IMR-90 (cell line): ENCODE results near the gene MSH3. TPM values are rescaled to one million over a fixed set of nuclear protein-coding genes. Genes with fewer than 3 reads are reported as not detected.

Experiments
- ATAC-seq: fragments of 200-7000 bp; cut with Tn5 transposase; 2 replicates; pipeline ENCODE4 v1.9.1; 2020; ENCODE audit warnings: low read depth, mild to moderate bottlenecking, moderate library complexity
- BruUV-seq: library from RNA; stranded (reverse); fragments of 400-500 nt; replicated peaks from 2 replicates; lab custom pipeline; 2021; lab: Mats Ljungman, UMichigan
- CTCF ChIA-PET: fragments of 300-600 bp; formaldehyde crosslinking; extraction: SDS; loops from one replicate; lab custom pipeline; 2021; ENCODE audit warnings: antibody characterized with exemption; lab: Yijun Ruan, JAX
- POLR2A ChIA-PET: fragments of 300-600 bp; sonication (Branson Sonifier 250); formaldehyde crosslinking; loops from one replicate; lab custom pipeline; 2022; ENCODE audit warnings: antibody characterized with exemption; ENCODE audit not compliant: unreplicated experiment; lab: Charles Lee
- DNase-seq: peaks from one replicate; pipeline ENCODE4 v3.0.0; 2013
- H2AFZ ChIP-seq: replicated peaks from 2 replicates; pipeline ENCODE3; 2013; ENCODE audit warnings: low read length, mild to moderate bottlenecking; ENCODE audit not compliant: poor library complexity
- H2AK5ac ChIP-seq: 2 replicates; pipeline ENCODE4 v1.6.1; 2013; ENCODE audit warnings: low read depth, low read length, inconsistent platforms
- H2AK9ac ChIP-seq: replicated peaks from 2 replicates; pipeline ENCODE3; 2013; ENCODE audit warnings: mild to moderate bottlenecking, low read depth, low read length, moderate library complexity; ENCODE audit not compliant: poor library complexity
- H2BK120ac ChIP-seq: 2 replicates; pipeline ENCODE4 v1.6.1; 2013; ENCODE audit warnings: low read depth, low read length, inconsistent platforms
- H2BK15ac ChIP-seq: 3 replicates; pipeline ENCODE4 v1.6.1; 2013; ENCODE audit warnings: low read depth, low read length, inconsistent platforms
- H2BK20ac ChIP-seq: 2 replicates; pipeline ENCODE4 v1.6.1; 2013; ENCODE audit warnings: low read depth, mild to moderate bottlenecking, inconsistent platforms, low read length, moderate library complexity
- H2BK5ac ChIP-seq: 2 replicates; pipeline ENCODE4 v1.6.1; 2013; ENCODE audit warnings: mild to moderate bottlenecking, low read depth, low read length, inconsistent platforms; ENCODE audit not compliant: poor library complexity, severe bottlenecking
- H3K14ac ChIP-seq: replicated peaks from 2 replicates; pipeline ENCODE4 v1.6.1; 2013; ENCODE audit warnings: low read depth, low read length, inconsistent platforms
- H3K18ac ChIP-seq: 2 replicates; pipeline ENCODE4 v1.6.1; 2013; ENCODE audit warnings: low read depth, low read length, control low read depth
- H3K23ac ChIP-seq: 2 replicates; pipeline ENCODE4 v1.6.1; 2013; ENCODE audit warnings: low read depth, low read length, inconsistent platforms
- H3K27ac ChIP-seq: 2 replicates; pipeline ENCODE4 v1.5.1; 2013; ENCODE audit warnings: mild to moderate bottlenecking, control low read depth, low read length; ENCODE audit not compliant: insufficient read depth
- H3K27me3 ChIP-seq: 2 replicates; pipeline ENCODE4 v1.6.1; 2013; ENCODE audit warnings: low read length; ENCODE audit not compliant: control insufficient read depth, insufficient read depth
- H3K36me3 ChIP-seq: 2 replicates; pipeline ENCODE4 v1.6.1; 2013; ENCODE audit warnings: low read length, mixed read lengths; ENCODE audit not compliant: control insufficient read depth, insufficient read depth
- H3K4ac ChIP-seq: 2 replicates; pipeline ENCODE4 v1.6.1; 2013; ENCODE audit warnings: low read depth, low read length, inconsistent platforms
- H3K4me1 ChIP-seq: 2 replicates; pipeline ENCODE4 v1.6.1; 2013; ENCODE audit warnings: low read length, mixed read lengths; ENCODE audit not compliant: control insufficient read depth, insufficient read depth
- H3K4me2 ChIP-seq: 2 replicates; pipeline ENCODE4 v1.6.1; 2013; ENCODE audit warnings: low read depth, mild to moderate bottlenecking, control low read depth, low read length, moderate library complexity
- H3K4me3 ChIP-seq: 2 replicates; pipeline ENCODE4 v1.5.1; 2013; ENCODE audit warnings: low read depth, mild to moderate bottlenecking, control low read depth, low read length, moderate library complexity; ENCODE audit not compliant: insufficient read depth
- H3K56ac ChIP-seq: 2 replicates; pipeline ENCODE4 v1.6.1; 2013; ENCODE audit warnings: low read length, inconsistent platforms; ENCODE audit not compliant: insufficient read depth; ENCODE audit errors: extremely low read depth
- H3K79me1 ChIP-seq, 2 experiments: 2 replicates each; pipeline ENCODE4 v1.6.1; 2013; ENCODE audit warnings: low read length in 2 of 2, inconsistent platforms in 1 of 2, low read depth in 1 of 2
- H3K9ac ChIP-seq: 2 replicates; pipeline ENCODE4 v1.6.1; 2013; ENCODE audit warnings: low read depth, low read length, control low read depth
- H3K9me1 ChIP-seq: 2 replicates; pipeline ENCODE4 v1.6.1; 2013; ENCODE audit warnings: low read length, inconsistent platforms; ENCODE audit not compliant: insufficient read depth
- H3K9me3 ChIP-seq: 2 replicates; pipeline ENCODE4 v1.6.1; 2013; ENCODE audit warnings: low read length; ENCODE audit not compliant: control insufficient read depth, insufficient read depth
- H4K20me1 ChIP-seq: 2 replicates; pipeline ENCODE4 v1.6.1; 2013; ENCODE audit warnings: low read length, inconsistent platforms; ENCODE audit not compliant: insufficient read depth
- H4K5ac ChIP-seq: 2 replicates; pipeline ENCODE4 v1.6.1; 2013; ENCODE audit warnings: mild to moderate bottlenecking, low read depth, low read length, control low read depth
- H4K8ac ChIP-seq, 2 experiments: 2 replicates each; pipeline ENCODE4 v1.6.1; 2013; ENCODE audit warnings: low read depth in 2 of 2, low read length in 2 of 2, control low read depth in 1 of 2, inconsistent platforms in 1 of 2
- H4K91ac ChIP-seq: 2 replicates; pipeline ENCODE4 v1.6.1; 2013; ENCODE audit warnings: low read depth, low read length, inconsistent platforms; ENCODE audit not compliant: insufficient read depth
- BHLHE40 ChIP-seq: fragments of 150-350 bp; IDR thresholded peaks from 2 replicates; pipeline ENCODE4 v1.6.1; 2016; ENCODE audit warnings: mild to moderate bottlenecking, low read depth, low read length
- CEBPB ChIP-seq: IDR thresholded peaks from 2 replicates; pipeline ENCODE4 v1.6.1; 2012; ENCODE audit warnings: low read depth, low read length, improper control_type of control experiment
- CHD1 ChIP-seq: IDR thresholded peaks from 2 replicates; pipeline ENCODE4 v1.6.1; 2012; ENCODE audit warnings: low read depth, low read length, improper control_type of control experiment
- CTCF ChIP-seq: conservative IDR thresholded peaks from 2 replicates; pipeline ENCODE4 v1.5.1; 2012; ENCODE audit warnings: mild to moderate bottlenecking, low read depth, low read length, improper control_type of control experiment
- FOS ChIP-seq: fragments of 150-350 bp; IDR thresholded peaks from 2 replicates; pipeline ENCODE4 v1.6.1; 2016; ENCODE audit warnings: low read depth, low read length
- MAFK ChIP-seq: IDR thresholded peaks from 2 replicates; pipeline ENCODE4 v1.6.1; 2012; ENCODE audit warnings: low read depth, low read length, improper control_type of control experiment
- MAZ ChIP-seq: IDR thresholded peaks from 2 replicates; pipeline ENCODE4 v1.6.1; 2012; ENCODE audit warnings: low read depth, mild to moderate bottlenecking, low read length, improper control_type of control experiment, moderate library complexity, borderline replicate concordance
- MXI1 ChIP-seq: IDR thresholded peaks from 2 replicates; pipeline ENCODE4 v1.6.1; 2012; ENCODE audit warnings: low read depth, mild to moderate bottlenecking, low read length, moderate library complexity, borderline replicate concordance
- NFE2L2 ChIP-seq: fragments of 150-350 bp; IDR thresholded peaks from 2 replicates; pipeline ENCODE4 v1.6.1; 2016; ENCODE audit warnings: low read depth, mild to moderate bottlenecking, low read length
- POLR2A ChIP-seq: IDR thresholded peaks from 2 replicates; pipeline ENCODE4 v1.6.1; 2012; ENCODE audit warnings: mild to moderate bottlenecking, low read depth, low read length
- RAD21 ChIP-seq: IDR thresholded peaks from 2 replicates; pipeline ENCODE4 v1.6.1; 2012; ENCODE audit warnings: low read length, improper control_type of control experiment
- RCOR1 ChIP-seq: IDR thresholded peaks from 2 replicates; pipeline ENCODE4 v1.6.1; 2012; ENCODE audit warnings: mild to moderate bottlenecking, low read length, improper control_type of control experiment; ENCODE audit not compliant: insufficient replicate concordance
- RFX5 ChIP-seq: IDR thresholded peaks from 2 replicates; pipeline ENCODE4 v1.8.0; 2012; ENCODE audit warnings: low read depth, mild to moderate bottlenecking, low read length, moderate library complexity
- SMC3 ChIP-seq: fragments of 150-350 bp; IDR thresholded peaks from 2 replicates; pipeline ENCODE4 v1.6.1; 2016; ENCODE audit warnings: low read depth, mild to moderate bottlenecking, antibody characterized with exemption, low read length, moderate library complexity
- dilution Hi-C: fragments of 300-500 bp; cut with HindIII; formaldehyde crosslinking; loops from one replicate; pipeline ENCODE4 v1.14.3; 2018; ENCODE audit warnings: low sequenced_read_pairs; ENCODE audit not compliant: unreplicated experiment
- in situ Hi-C: fragments of 300-500 bp; cut with MboI; formaldehyde crosslinking; loops from 3 replicates; pipeline ENCODE4 v1.14.3; 2019; ENCODE audit warnings: low sequenced_read_pairs, inconsistent platforms, mixed read lengths
- intact Hi-C: fragments of 100-400 bp; cut with micrococcal nuclease; formaldehyde crosslinking; loops from 2 replicates; pipeline ENCODE4 v1.10.0; 2022
- polyA plus RNA-seq, 3 experiments: library from polyadenylated mRNA; depleted of rRNA; stranded (reverse); fragments of >200 nt; gene quantifications; 2 replicates each; pipeline ENCODE4 v1.2.3, GENCODE V29; 2012; ENCODE audit warnings: low replicate concordance in 1 of 3
- total RNA-seq: library from RNA; depleted of rRNA; stranded (reverse); fragments of >200 nt; gene quantifications from 2 replicates; pipeline ENCODE4 v1.2.3, GENCODE V29; 2012
- TF ChIP-seq, protein P1 (sequence below): fragments of 150-350 bp; IDR thresholded peaks from 2 replicates; pipeline ENCODE4 v1.6.1; 2016; ENCODE audit warnings: low read depth, mild to moderate bottlenecking, low read length, moderate library complexity, borderline replicate concordance
- TF ChIP-seq, protein P2 (sequence below): fragments of 150-350 bp; IDR thresholded peaks from 2 replicates; pipeline ENCODE4 v1.6.1; 2017; ENCODE audit warnings: mild to moderate bottlenecking, antibody characterized with exemption, low read length, low read depth

MSH3 gene
- total and polyA plus RNA-seq, 2 of the 4 experiments (the other 2 are of a cell fraction) = 4.6 to 13.3 TPM

DNA sequence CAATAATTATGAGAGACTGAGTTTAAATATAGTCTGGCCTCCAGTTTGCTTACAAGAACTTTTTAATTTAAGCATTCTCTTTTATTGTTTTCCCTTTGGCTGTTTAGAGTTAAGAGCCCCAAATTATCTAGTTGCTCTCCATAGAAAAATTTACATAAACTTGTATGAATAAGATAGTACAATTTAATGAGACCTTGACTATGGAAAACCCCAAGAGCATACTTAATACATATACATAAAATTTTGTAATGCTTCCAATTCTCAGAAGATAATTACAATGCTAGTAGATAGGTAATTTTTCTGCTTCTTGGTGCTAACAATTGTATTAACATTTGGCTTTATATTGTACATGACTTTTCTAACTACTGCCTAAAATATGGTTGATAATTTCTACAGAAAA lies 20.3 kb upstream of the MSH3 start:
- H3K9me1 ChIP-seq = no peaks in the 10 kb centered on the region
- no peaks in the 10 kb centered on the region for H3K9me3 ChIP-seq
- H3K36me3 ChIP-seq = 0 out of 2 replicates have a peak, but pooled peaks cover 2% of the 10 kb centered on the region
- H3K4me1 ChIP-seq = no peaks in the 10 kb centered on the region
- no peak overlapping the region for H2BK5ac ChIP-seq
- H3K9ac ChIP-seq = no peak overlapping the region
- H2AK9ac ChIP-seq = no peak overlapping the region
- no peak overlapping the region for H2BK120ac ChIP-seq
- no peak for TF ChIP-seq BHLHE40
- TF ChIP-seq MXI1 = no peak
- TF ChIP-seq FOS = no peak
- no peak for TF ChIP-seq MAZ
- TF ChIP-seq POLR2A = no peak
- TF ChIP-seq, protein P1, sequence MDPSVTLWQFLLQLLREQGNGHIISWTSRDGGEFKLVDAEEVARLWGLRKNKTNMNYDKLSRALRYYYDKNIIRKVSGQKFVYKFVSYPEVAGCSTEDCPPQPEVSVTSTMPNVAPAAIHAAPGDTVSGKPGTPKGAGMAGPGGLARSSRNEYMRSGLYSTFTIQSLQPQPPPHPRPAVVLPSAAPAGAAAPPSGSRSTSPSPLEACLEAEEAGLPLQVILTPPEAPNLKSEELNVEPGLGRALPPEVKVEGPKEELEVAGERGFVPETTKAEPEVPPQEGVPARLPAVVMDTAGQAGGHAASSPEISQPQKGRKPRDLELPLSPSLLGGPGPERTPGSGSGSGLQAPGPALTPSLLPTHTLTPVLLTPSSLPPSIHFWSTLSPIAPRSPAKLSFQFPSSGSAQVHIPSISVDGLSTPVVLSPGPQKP = no peak
- no peak for TF ChIP-seq CEBPB
- TF ChIP-seq CHD1 = no peak
- TF ChIP-seq, protein P2, sequence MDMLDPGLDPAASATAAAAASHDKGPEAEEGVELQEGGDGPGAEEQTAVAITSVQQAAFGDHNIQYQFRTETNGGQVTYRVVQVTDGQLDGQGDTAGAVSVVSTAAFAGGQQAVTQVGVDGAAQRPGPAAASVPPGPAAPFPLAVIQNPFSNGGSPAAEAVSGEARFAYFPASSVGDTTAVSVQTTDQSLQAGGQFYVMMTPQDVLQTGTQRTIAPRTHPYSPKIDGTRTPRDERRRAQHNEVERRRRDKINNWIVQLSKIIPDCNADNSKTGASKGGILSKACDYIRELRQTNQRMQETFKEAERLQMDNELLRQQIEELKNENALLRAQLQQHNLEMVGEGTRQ = no peak
- TF ChIP-seq MAFK = no peak
- TF ChIP-seq RAD21 = no peak
- no peak for TF ChIP-seq CTCF
- TF ChIP-seq RCOR1 = no peak
- no peak for TF ChIP-seq RFX5
- TF ChIP-seq NFE2L2 = no peak
- no peak for TF ChIP-seq SMC3
- H3K79me1 ChIP-seq = no peaks in the 10 kb centered on the region
- no peak overlapping the region for H2AK5ac ChIP-seq
- no peak overlapping the region for H4K5ac ChIP-seq
- ChIA-PET CTCF (no interaction called here), POLR2A (no interaction called here)
- H4K91ac ChIP-seq = no peak overlapping the region
- no peaks in the 10 kb centered on the region for H4K20me1 ChIP-seq
- BruUV-seq = no TSS peak
- H3K14ac ChIP-seq = no peak overlapping the region
- DNase-seq (no peak), ATAC-seq (no peak)
- dilution Hi-C loops = no loop called here
- intact Hi-C loops = no loop called here
- no peak overlapping the region for H3K18ac ChIP-seq
- in situ Hi-C loops = no loop called here
- no peak overlapping the region for H2BK15ac ChIP-seq
- no peak overlapping the region for H3K23ac ChIP-seq
- H2AFZ ChIP-seq = no peak overlapping the region
- no peak overlapping the region for H2BK20ac ChIP-seq
- H3K4me3 ChIP-seq = no peak overlapping the region
- no peak overlapping the region for H3K4ac ChIP-seq
- H3K56ac ChIP-seq = no peak overlapping the region
- H3K27me3 ChIP-seq = no peaks in the 10 kb centered on the region
- H3K27ac ChIP-seq = no peak overlapping the region
- no peak overlapping the region for H4K8ac ChIP-seq
- H3K4me2 ChIP-seq = no peak overlapping the region
